HG02981 (cell line): ENCODE results near the gene MCOLN1.

Source experiments
- ATAC-seq: cut with Tn5 transposase; IDR thresholded peaks from one replicate; pipeline ENCODE4 v1.9.1; 2021; ENCODE audit warnings: mild to moderate bottlenecking, moderate library complexity; ENCODE audit not compliant: unreplicated experiment

The MCOLN1 gene

DNA sequence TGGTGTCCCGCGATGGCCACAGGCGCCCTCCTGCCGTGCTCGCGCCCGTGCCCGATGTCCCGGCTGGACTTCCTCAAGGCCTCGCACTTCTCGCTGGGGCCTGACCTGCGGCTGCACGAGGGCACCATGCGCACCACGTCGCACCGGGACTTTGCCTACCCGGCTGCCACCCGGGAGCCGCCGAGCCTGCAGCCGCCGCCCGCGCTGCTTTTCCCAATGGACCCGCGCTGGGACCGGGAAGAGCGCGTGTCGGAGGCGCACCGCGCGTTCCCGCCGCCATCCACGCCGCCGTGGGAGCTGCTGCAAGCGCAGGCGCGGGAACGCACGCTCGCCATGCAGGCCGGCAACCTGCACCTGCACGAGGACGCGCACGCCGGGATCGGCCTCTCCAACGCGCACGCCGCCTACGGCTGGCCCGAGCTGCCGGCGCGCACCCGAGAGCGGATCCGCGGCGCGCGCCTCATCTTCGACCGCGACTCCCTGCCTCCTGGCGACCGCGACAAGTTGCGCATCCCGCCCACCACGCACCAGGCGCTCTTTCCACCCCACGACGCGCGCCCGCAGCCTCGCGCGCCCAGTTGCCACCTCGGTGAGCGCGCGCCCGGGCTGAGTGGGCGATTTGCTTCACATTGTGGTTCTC lies 21.5 kb upstream of the MCOLN1 start:
- ATAC-seq, result no peak

DNA sequence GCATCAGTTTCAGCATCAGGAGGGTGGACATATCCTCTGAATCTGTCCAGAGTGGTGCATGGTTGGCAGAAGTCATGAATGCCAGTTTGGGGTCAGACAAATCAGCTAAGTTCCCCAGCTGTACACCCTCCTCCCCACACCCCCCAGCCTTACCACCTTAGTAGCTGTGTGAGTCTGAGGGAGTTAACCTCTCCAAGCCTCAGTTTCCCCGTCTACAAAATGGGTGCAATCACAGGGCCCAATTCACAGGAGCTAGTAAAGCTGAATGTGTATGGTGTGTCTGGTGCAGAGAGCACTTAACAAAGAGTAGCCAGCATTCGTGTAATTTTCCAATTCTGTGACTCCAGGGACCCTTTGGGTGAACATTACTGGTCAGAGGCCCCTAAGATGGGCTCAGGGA lies 19.9 kb upstream of the MCOLN1 start:
- no peak for ATAC-seq

- ATAC-seq, result no peak
Measured at GRCh38 chr19:7504684-7505083, 17.7 kb upstream of the MCOLN1 start.

- ATAC-seq, result no peak
Measured at GRCh38 chr19:7505288-7505681, 17.1 kb upstream of the MCOLN1 start.

- ATAC-seq, result no peak
Measured at GRCh38 chr19:7505682-7506384, 16.6 kb upstream of the MCOLN1 start.

DNA sequence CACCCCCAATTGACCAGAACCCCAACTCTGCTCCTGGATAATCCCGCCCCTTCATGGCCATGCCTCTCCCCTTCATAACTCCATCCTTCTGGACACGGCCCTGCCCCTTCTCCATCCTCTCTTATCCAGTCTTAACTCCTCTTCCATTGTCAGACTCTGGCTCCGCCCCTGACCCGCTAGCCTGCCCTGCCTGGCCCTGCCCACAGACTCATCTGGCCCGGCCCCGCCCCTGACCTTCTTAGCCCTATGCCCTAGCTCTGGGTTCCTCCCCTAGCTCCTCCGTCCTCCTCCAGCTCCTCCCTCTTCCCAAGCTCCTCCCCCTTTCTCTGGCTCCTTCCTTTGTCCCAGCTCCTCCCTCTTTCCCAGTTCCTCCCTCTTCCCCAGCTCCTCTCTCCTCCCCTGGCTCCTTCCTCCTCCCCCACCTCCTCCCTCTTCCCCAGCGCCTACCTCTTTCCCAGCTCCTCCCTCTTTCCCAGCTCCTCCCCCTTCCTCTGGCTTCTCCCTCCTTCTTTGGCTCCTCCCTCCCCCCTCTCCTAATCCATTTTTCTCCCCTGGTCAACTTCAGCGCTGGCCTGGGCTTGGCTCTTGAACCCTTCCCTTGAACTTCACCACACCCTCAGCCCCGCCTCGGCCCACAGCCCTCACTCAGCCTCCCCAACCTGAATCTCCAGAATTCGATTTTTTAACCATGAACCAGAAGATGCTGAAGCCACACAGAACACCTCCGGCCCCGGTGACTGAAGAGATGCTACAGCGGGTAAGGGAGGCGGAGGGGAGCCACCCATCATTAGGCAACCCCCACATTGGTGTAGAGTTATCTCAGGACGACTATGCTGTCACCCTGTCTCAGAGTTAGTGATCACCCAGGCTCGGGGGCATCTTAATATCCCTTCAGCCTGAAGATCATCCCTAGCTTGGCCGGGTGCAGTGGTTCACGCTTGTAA lies 15.8 kb upstream of the MCOLN1 start:
- no peak for ATAC-seq

- ATAC-seq, result no peak
Measured at GRCh38 chr19:7507884-7508283, 14.5 kb upstream of the MCOLN1 start.

GRCh38 chr19:7509625-7510024 lies 12.8 kb upstream of the MCOLN1 start:
- ATAC-seq, result no peak

DNA sequence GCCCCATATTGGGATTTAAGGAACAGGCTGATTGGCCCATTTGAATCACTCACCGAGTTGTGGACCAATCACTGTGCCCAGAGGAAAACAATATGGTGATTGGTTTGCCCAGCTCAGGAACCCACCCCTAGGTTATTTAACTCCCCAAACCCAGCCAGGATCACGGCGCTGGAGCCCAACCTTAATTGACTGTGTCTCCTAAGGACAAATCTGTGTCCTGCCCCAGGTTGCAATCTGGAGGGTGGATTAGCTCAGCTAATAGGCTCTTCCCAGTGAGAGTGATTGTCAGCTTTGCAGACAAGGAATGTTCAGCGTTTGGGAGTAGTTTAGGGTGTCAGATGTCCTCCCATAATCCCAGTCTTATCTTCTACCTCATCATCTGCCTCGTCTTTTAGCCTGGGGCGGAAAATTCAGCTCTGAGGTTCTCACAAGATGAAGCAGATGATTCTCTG lies 10.0 kb upstream of the MCOLN1 start:
- ATAC-seq, result no peak

- ATAC-seq, result no peak
Measured at GRCh38 chr19:7513809-7514642, 8.4 kb upstream of the MCOLN1 start.

- no peak for ATAC-seq
Measured at GRCh38 chr19:7515110-7515644, 7.2 kb upstream of the MCOLN1 start.

DNA sequence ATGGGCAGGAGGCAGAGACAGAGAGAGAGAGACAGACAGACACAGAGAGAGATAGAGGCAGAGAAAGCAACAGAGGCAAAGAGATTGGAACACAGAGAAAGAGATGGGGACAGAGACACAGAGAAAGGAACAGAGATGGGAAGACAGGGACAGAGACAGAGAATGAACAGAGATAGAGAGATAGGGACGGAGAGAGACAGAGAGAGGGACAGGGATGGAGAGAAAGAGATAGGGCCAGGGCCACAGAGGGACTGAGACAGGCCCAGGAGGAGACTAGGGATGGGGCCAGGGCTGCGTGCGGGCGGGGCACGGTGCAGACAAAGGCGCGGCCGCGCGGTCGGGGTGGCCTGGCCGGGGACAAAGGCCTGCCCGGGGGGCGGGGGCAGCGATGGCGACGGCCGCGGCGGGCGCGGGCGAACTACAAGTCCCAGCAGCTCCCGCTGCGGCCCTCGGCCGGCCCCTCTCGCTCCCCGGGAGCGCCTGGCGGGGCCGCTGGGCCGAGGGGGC lies 6.7 kb upstream of the MCOLN1 start, which contains the start of gene ZNF358:
TSS of gene ZNF358 (plus strand) at position 459 of the 507 bp plus-strand sequence. CDS start 3,140 bp downstream, outside the sequence.
- no peak for ATAC-seq

GRCh38 chr19:7516333-7516732 lies 6.1 kb upstream of the MCOLN1 start:
- no peak for ATAC-seq

DNA sequence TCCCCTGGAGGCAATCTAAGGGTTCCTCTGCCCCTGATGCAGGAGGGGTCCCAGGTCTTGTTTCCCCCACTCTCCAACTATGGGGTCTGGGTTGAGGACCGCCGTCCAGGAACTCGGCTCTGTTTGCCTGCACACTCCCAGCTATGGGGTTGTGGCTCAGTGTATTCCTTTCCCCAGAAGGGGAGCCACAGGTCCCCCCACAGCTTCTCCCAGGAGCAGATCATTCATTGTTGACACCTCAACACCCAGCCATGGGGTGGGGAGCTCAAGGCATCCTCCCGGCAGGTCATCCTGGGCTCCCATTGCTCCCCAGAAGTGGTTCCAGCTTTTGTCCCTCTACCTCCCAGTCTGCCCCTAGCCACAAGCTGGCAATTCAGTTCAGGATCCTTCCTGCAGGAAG lies 5.5 kb upstream of the MCOLN1 start:
- ATAC-seq, result no peak

GRCh38 chr19:7519361-7520130 lies 2.9 kb upstream of the MCOLN1 start:
- no peak for ATAC-seq

DNA sequence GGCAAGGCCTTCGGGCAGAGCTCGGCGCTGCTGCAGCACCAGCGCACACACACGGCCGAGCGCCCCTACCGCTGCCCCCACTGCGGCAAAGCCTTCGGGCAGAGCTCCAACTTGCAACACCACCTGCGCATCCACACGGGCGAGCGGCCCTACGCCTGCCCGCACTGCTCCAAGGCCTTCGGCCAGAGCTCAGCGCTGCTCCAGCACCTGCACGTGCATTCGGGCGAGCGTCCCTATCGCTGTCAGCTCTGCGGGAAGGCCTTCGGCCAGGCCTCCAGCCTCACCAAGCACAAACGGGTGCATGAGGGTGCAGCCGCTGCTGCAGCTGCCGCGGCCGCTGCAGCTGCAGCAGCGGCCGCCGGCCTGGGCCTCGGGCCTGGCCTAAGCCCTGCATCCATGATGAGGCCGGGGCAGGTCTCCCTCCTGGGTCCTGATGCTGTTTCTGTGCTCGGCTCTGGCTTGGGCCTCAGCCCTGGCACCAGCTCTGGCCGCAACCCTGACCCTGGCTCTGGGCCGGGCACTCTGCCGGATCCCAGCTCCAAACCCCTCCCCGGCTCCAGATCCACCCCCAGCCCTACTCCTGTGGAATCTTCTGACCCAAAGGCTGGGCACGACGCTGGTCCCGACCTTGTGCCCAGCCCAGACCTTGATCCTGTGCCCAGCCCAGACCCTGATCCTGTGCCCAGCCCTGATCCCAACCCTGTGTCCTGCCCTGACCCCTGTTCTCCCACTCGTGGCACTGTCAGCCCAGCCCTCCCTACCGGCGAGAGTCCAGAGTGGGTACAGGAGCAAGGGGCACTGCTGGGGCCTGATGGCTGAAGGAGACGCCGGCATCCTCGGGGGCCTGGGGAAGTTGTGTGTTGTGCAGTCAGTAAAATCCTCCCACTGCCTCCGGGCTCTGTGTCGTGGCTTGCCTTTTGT lies 2.0 kb upstream of the MCOLN1 start:
- no peak for ATAC-seq

DNA sequence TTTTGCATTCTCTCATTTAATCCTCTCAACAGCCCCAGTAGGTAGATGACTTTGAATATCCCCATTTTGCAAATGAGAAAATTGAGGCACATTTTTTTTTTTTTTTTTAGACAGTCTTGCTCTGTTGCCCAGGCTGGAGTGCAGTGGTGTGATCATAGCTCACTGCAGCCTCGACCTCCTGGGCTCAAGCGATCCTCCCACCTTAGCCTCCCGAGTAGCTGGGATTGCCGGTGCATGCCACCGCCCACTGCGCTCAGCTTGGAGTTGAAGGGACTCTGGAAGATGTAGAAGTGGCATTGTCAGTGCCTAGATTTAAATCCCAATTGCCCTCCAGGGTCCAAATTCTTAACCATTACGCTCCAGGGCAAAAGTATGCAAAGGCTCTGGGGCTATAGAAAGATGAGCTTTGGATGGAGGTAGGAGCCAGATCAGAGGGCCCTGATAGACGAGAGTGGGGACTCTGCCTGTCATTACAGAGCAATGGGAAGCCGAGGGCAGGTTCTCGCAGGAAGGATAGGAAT lies 813 bp upstream of the MCOLN1 start:
- no peak for ATAC-seq
